Activated CD4-positive, CD25-positive, alpha-beta regulatory T cell treated with anti-CD3 and anti-CD28 coated beads, Interleukin-2, amount 50 U/mL, for 16 hours (primary cell): ENCODE results near the gene ADGRB2.

Experiments used
- DNase-seq: peaks from one replicate; pipeline ENCODE4 v3.0.0-alpha.2; 2020; ENCODE audit warnings: low read depth, low spot score

Gene ADGRB2

GRCh38 chr1:31749785-31750735 is 14.1 kb downstream of the ADGRB2 start:
- no peak for DNase-seq

GRCh38 chr1:31748365-31748764 is 15.8 kb downstream of the ADGRB2 start:
- DNase-seq: no peak

DNA sequence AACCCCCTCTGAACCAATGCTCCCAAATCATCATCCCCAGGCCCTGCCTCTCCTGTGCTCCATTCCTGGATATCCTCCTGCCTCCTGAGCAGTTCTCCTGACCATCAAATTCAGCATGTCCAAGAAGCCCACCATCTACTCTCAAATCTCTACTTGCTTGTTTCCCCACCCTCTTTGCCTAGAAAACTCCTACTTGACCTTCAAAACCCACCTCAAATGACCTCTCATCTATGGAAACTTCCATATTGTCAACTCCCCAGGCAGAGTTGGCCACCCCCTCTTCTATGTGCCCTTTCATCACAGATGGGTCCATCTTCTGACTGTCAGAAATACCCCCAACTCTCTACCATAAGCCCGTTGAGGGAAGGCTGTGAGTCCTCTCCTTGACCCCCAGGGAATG is 16.8 kb downstream of the ADGRB2 start:
- no peak for DNase-seq

DNA sequence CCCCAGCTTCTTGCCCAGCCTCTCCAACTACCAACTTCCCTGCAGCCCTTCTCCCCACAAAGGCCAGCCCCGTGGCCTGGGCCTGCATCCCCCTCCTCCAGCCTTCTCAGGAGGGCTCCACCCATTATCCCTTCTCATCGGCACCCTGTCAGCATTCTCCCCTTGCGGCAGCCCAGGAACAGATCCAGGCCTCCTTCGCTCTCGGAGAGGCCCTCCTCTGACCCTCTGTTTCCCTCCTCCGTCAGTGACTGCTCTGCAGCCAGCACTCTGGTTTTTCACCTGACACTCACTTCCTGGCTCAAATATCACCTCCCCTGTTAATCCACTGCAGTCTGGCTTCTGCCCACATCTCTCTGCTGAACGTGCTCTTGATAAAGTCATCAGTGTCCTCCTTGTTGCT is 17.5 kb downstream of the ADGRB2 start:
- DNase-seq: no peak

- no peak for DNase-seq
Observed at GRCh38 chr1:31745946-31746670, 18.0 kb downstream of the ADGRB2 start.

DNA sequence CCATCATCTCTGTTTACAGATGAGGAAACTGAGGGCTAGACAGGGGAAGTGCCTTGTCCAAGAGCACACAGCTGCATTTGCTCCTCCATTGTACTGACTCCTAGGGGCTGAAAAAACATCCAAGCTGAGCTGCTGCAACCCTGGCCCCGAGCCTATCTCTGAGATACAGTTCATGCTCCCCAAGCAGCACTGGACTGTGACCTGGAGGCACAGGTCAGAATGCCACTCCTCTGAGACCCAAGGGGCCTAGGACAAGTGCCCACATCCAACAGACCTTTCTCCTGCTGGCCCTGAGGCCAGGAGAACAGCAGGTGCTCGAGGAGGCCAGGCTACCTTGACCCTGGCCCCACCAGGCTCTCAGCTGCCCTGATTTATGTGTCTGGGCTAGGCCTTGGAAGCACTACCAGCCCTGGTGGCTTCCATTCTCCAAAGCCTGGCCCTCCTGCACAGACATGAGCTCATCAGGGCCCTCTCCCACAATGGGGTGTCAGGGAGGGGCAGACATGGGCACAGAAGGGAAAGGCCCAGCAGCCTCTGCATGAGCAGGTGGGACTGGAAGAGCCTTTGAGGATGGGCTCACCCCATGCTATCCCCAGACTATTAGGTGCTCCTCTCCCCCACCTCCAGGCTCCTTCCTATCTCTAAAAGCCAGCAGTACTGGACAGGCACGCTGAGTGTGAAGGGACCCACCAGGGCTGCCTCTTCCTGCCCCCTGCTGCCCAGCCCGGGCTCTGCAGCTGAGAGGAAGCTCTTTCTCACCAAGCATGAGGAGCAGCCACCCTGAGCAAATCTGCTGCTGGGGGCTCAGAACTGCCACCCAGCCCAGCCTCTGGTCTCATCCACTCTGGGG is 18.8 kb downstream of the ADGRB2 start:
- DNase-seq: no peak

- no peak for DNase-seq
Observed at GRCh38 chr1:31744165-31744888, 19.8 kb downstream of the ADGRB2 start.

DNA sequence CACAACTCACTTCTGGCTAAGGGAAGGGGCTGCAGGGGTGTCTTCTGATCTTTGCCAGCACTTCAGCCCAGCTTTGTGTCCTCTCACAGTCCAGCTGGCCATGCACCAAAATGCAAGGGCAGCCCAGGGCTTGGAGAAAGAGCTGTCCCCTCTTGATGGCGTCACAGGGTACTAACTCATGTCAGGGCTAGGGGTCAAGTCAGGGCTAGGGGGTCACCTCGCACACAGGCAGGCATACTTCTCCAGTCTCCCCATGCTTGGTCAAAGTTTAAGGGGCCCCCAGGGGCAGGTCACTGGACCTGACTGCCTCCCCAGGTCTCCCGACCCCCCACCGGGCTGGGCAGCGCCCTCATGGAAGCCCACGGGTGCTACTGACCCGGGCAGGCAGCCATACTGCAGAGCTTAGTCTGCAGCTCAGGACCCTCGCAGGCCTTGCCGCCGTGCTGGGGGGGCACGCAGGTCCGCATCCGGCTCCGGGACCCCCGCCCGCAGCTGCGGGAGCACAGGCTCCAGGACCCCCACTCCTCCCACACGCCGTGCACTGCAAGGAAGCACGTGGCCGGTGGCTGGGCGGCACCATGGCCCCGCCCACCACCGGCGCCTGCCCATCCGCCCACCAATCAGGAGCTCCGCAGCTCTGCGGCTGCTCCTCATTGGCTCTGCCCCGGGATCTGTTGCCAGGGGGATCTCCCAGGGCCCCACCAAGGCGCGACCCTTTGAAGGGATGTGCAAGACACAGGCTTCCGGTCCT is 21.5 kb downstream of the ADGRB2 start:
- DNase-seq: no peak

DNA sequence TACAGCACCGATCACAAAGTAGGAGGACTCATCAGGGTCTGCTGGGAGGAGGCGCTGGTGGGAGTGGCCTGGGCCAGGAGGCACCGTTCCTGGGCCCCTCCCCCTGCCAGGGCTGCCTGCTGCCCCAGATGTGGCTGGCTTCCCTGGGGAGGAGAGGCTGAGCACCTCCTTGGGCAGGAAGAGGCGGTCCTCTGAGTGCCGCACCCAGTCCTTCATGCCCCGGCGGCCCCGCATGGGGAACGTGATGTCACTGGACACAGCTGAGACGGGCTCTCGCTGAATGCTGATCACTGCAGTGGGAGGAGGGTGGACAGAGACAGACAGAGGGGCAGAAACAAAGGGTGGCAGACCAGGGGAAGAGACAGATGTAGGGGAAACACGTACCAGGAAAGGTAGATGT is 24.8 kb downstream of the ADGRB2 start:
- DNase-seq: no peak

- no peak for DNase-seq
Observed at GRCh38 chr1:31736675-31737074, 27.5 kb downstream of the ADGRB2 start.

GRCh38 chr1:31735571-31735970 is 28.6 kb downstream of the ADGRB2 start:
- no peak for DNase-seq

GRCh38 chr1:31734582-31735107 is 29.5 kb downstream of the ADGRB2 start:
- DNase-seq: no peak

DNA sequence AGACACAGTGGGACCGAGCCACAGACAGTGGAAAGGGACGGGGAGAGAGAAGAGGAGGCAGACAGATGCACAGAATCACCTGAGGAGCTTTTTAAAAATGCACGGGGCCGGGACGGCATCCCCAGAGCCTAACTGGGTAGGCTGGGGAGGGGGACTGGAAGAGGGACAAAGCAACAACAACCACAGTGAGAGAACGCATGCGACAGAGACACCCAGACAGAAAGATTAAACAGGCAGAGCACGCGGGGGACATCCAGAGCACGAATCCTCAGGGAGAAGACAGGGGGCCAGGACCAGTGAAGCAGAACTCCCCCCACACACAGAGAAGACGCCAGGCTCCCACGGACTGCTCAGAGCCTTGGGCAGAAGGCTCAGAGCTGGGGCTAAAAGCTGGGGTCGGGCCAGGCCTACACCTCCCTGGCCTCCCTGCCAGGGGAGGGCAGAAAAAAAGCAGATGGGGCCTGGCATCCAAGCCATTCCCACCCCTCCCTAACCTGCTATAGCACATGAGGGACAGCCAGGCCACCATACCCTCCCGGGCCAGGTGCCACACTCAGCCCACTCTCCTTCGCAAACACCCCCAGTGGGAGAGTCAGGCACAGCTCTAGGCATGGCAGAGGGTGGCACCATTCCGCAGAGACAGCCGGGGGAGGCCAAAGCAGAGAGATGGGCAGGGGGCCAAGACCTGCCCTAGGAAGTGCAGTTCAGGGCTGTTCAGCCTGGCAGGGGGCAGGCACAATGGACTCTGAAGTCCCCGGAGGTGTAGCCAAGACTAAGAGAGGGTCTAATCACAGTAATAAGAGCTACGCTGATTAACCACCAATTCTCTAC is 30.5 kb downstream of the ADGRB2 start:
- DNase-seq: no peak

DNA sequence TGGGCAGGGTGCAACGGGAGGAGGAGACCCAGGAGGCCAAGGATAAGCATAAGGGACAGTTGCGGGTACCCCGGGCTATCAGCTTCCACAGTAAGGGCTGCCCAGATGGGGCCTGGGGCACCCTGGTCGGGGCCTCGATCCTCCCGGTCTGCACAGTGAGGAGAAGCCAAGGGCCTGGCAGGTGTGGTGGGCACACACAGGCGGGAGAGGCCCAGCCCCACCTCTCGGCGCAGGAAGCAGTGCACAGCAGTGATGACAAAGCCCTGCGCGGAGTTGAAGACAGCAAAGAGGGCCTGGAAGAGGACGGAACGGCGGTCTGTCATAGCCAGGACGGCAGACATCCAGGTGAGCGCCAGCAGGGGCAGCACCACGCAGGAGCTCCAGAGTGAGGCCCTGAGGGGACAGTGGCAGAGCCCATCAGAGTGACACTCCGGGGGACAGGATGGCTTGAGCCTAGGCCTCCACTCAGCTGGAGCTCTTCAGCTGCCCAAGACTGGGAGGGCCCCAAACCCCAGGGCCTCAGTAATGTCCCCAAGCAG is 31.3 kb downstream of the ADGRB2 start:
- no peak for DNase-seq

GRCh38 chr1:31732343-31732742 is 31.8 kb downstream of the ADGRB2 start:
- DNase-seq: no peak

DNA sequence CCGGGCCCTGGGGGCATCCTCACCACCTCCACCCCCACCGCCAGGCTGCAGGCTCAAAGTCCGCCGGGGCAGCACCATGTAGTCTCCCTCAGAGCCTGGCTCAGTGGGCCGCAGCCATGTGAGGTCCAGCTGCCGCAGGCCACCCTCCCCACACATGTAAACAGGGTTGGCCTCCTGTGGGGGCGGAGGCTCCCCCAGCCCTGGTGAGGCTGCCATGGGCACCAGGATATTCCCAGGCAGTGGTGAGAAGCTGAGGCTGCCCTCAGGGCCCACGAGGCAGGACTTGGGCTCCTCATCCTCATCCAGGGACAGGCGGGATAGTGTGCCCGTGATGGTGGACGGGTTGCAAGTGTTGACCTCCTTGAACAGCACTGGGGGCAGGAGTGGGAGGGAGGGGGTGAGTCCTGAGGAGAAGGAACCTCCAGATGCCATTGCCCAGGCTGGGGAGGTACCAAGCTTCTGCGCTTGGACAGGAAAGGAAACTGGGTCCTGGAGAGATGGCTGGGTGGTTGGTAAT is 33.0 kb downstream of the ADGRB2 start:
- no peak for DNase-seq

DNA sequence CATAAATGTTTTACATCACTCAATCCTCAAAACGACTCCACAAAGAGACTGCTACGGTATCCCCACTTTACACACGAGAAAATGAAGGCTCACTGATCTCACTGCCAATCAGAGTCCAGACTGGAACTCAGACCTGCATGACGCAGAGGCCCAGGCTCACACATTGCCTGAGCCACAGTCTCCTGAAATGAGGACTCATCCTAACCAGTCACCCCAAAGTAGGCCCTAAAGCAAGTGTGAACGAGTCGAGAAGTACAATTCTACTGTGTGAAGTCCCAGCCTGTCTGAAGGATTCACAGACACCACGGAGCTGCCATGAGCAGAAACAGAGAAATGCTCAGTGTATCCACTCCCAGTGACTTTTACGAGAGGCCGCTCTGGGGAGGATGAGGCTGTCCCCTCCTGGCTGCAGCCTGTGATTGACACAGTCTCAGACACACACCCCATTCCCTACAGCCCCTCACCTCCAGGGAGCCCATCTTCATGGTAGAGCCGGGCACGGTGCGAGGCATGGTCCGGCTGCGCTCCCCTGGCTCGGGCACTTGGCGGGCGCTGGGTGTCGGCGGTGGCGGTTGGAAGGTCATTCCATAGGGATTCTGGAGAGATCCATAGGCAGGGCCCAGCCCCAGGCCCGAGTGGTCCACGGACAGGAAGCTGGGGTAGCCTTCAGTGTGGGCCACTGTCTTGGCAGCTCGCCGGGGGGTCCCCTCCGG is 33.6 kb downstream of the ADGRB2 start:
- no peak for DNase-seq

DNA sequence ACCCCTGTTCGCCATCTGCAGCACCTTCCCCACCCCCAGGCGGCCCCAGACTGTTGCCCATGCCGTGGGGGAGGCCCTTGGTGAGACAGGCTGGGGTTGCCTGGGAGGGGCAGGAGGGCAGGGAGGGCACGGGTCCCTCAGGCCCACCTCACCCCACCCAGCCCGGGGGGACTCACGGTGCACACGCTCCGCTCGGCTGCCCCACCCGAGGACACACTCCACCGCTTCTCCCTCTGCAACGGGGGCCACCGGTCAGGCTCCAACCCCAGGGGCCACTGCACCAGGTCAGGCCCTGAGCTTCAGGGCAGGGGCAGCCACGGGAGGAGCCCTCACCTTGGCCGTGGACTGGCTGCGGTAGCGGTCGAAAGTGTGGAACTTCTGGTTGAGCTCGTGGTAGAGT is 36.3 kb downstream of the ADGRB2 start:
- DNase-seq: no peak
